Body of pancreas (tissue), 4 donors: ENCODE results near the gene CHAC1. TPM values are rescaled to one million over a fixed set of nuclear protein-coding genes. Genes with fewer than 3 reads are reported as not detected.

ENCODE experiments used
- ATAC-seq: fragments of 150-250 bp; one replicate; pipeline ENCODE4 v1.9.1; 2016
- DNase-seq, 4 donors: peaks; one replicate each; pipeline ENCODE4 v3.0.0-alpha.2; 2019
- H3K27ac ChIP-seq, 4 donors: fragments of 200-600 bp; sonication (generic); 1 replicate in 3 of 4; 2 replicates in 1 of 4; pipeline versions ENCODE4 v1.5.1 to v1.6.1; 2016 to 2019; ENCODE audit warnings: mild to moderate bottlenecking in 1 of 4, mixed read lengths in 1 of 4, moderate library complexity in 1 of 4
- H3K27me3 ChIP-seq, 2 donors: fragments of 200-600 bp; sonication (generic); one replicate each; pipeline ENCODE4 v1.6.0; 2016; ENCODE audit warnings: mild to moderate bottlenecking in 1 of 2
- H3K36me3 ChIP-seq, 2 donors: fragments of 200-600 bp; sonication (generic); replicated peaks in 1 of 2; 2 replicates each; pipeline ENCODE4 v1.5.1; 2016; ENCODE audit warnings: low read depth in 2 of 2; ENCODE audit not compliant: insufficient read depth in 1 of 2
- H3K4me1 ChIP-seq: fragments of 200-600 bp; sonication (generic); one replicate; pipeline ENCODE4 v1.6.0; 2016
- H3K4me3 ChIP-seq, 2 donors: fragments of 200-600 bp; sonication (generic); 1 replicate in 1 of 2; 2 replicates in 1 of 2; pipeline ENCODE4 v1.5.1; 2016 to 2019
- H3K9me3 ChIP-seq, 3 donors: fragments of 200-600 bp; sonication (generic); 1 replicate in 2 of 3; 2 replicates in 1 of 3; pipeline ENCODE4 v1.5.1; 2016
- CTCF ChIP-seq, 7 experiments: fragments of 450-650 bp in 4 of 7; fragments of 200-600 bp in 3 of 7; sonication (generic) in 3 of 7; IDR thresholded peaks; one replicate each; pipeline ENCODE4 v1.5.1; 2016 to 2019; ENCODE audit warnings: antibody characterized with exemption in 7 of 7
- POLR2A ChIP-seq, 3 donors: fragments of 450-650 bp; IDR thresholded peaks; one replicate each; pipeline ENCODE4 v1.6.1; 2016; ENCODE audit warnings: antibody characterized with exemption in 3 of 3, mild to moderate bottlenecking in 2 of 3
- WGBS, 2 donors: methylation state at CpG; one replicate each; pipeline ENCODE4 v1.1.5; 2017; 5-methylcytosine and 5-hydroxymethylcytosine counted together
- intact Hi-C: fragments of 100-400 bp; cut with DNase I; formaldehyde crosslinking; loops from one replicate; pipeline ENCODE4 v1.15.1; 2023
- total RNA-seq, 2 donors: library from RNA; depleted of rRNA; stranded (reverse); fragments of >200 nt; gene quantifications; one replicate each; pipeline ENCODE4 v1.1.0, GENCODE V29; 2016

Gene CHAC1
- total RNA-seq, 2 donors from 2014 or later, result 4.0 to 4.7 TPM

GRCh38 chr15:40917585-40917984 is 35.7 kb upstream of the CHAC1 start:
- Histone ChIP-seq H3K4me1 (no peaks in the 10 kb centered on the region), H3K9me3 (no peaks in the 10 kb centered on the region), H3K27me3 (no peaks in the 10 kb centered on the region), H3K36me3 (no peaks in the 10 kb centered on the region), H3K4me3 (no peak overlapping the region), H3K27ac (no peak overlapping the region)
- TF ChIP-seq POLR2A (IDR thresholded peaks at IDR 0.05), result no peak
- TF ChIP-seq CTCF (IDR thresholded peaks at IDR 0.05), result no peak
- intact Hi-C loops, result no loop called here
- ATAC-seq, result no peak
- WGBS, 2 donors, result 63 to 75% methylated on average over 10 to 11 of the region's 11 CpGs
- no peak for DNase-seq

GRCh38 chr15:40918146-40918798 is 35.0 kb upstream of the CHAC1 start:
- ATAC-seq (peak; percentile 46), DNase-seq (no peak)
- Histone ChIP-seq H3K9me3 (no peaks in the 10 kb centered on the region), H3K4me1 (no peaks in the 10 kb centered on the region), H3K27ac (peak overlapping the region in 1 of 4 donors; percentile 17), H3K36me3 (no peaks in the 10 kb centered on the region), H3K4me3 (no peak overlapping the region), H3K27me3 (no peaks in the 10 kb centered on the region)
- intact Hi-C loops, result no loop called here
- TF ChIP-seq CTCF (IDR thresholded peaks at IDR 0.05), result no peak
- TF ChIP-seq POLR2A (IDR thresholded peaks at IDR 0.05), result no peak
- WGBS, 2 donors, result 67 to 75% methylated on average over 6 to 15 of the region's 15 CpGs

GRCh38 chr15:40918799-40919392 is 34.4 kb upstream of the CHAC1 start:
- H3K27me3 ChIP-seq, result no peaks in the 10 kb centered on the region
- no peak for DNase-seq
- intact Hi-C loops, result no loop called here
- 68 to 80% methylated on average over 3 to 19 of the region's 19 CpGs for WGBS, 2 donors
- TF ChIP-seq POLR2A (IDR thresholded peaks at IDR 0.05) (no peak), CTCF (IDR thresholded peaks at IDR 0.05) (no peak)
- H3K36me3 ChIP-seq, result no peaks in the 10 kb centered on the region
- H3K4me1 ChIP-seq, result no peaks in the 10 kb centered on the region
- H3K4me3 ChIP-seq, result no peak overlapping the region
- ATAC-seq, result no peak
- H3K27ac ChIP-seq, result peak overlapping the region in 1 of 4 donors; percentile 17
- H3K9me3 ChIP-seq, result no peaks in the 10 kb centered on the region

- intact Hi-C loops, result no loop called here
- H3K9me3 ChIP-seq, result no peaks in the 10 kb centered on the region
- TF ChIP-seq CTCF (IDR thresholded peaks at IDR 0.05) (no peak), POLR2A (IDR thresholded peaks at IDR 0.05) (no peak)
These were observed 31.2 kb upstream of the CHAC1 start for GRCh38 chr15:40921949-40922607.

More at GRCh38 chr15:40921949-40922607, 31.2 kb upstream of the CHAC1 start:
- ATAC-seq, result no peak
- 14 to 61% methylated on average over 1 to 5 of the region's 5 CpGs for WGBS, 2 donors
- peaks cover 16% of the 10 kb centered on the region for H3K4me1 ChIP-seq
- no peak for DNase-seq
- H3K27me3 ChIP-seq, result peaks cover 0 to 14% of the 10 kb centered on the region in 2 donors
- H3K27ac ChIP-seq, result no peak overlapping the region
- H3K36me3 ChIP-seq, result no peaks in the 10 kb centered on the region
- H3K4me3 ChIP-seq, result no peak overlapping the region
